Astrocyte of the spinal cord (primary cell): ENCODE measurements around the gene SLC38A4.

Experiments
- DNase-seq: peaks from one replicate; pipeline ENCODE4 v3.0.0; 2011; ENCODE audit warnings: low read depth, low spot score
- H3K4me3 ChIP-seq: 2 replicates; pipeline ENCODE4 v1.5.1; 2011; ENCODE audit warnings: low read depth, mild to moderate bottlenecking, low read length, moderate library complexity
- CTCF ChIP-seq: IDR thresholded peaks from 2 replicates; pipeline ENCODE4 v1.5.1; 2012; ENCODE audit warnings: low read depth, mild to moderate bottlenecking, low read length, inconsistent platforms
- in situ Hi-C: cut with HindIII; loops from 2 replicates; pipeline ENCODE4 v1.10.0; 2017; ENCODE audit warnings: low sequenced_read_pairs

Gene SLC38A4

GRCh38 chr12:46825591-46826414 is at the start of gene SLC38A4:
Gene SLC38A4 (minus strand): TSS chr12:46825997. CDS start chr12:46793071, 32,926 bp downstream.
- peak; percentile 35 for DNase-seq
- TF ChIP-seq CTCF = peak; percentile 27
- in situ Hi-C loops = no loop called here
- H3K4me3 ChIP-seq = peak within 1 kb of the TSS; percentile 33

GRCh38 chr12:46875095-46875494 is 49.3 kb upstream of the SLC38A4 start:
- in situ Hi-C loops = no loop called here
- no peak for TF ChIP-seq CTCF
- DNase-seq = no peak
- H3K4me3 ChIP-seq = no peak overlapping the region

GRCh38 chr12:46874642-46875041 is 48.8 kb upstream of the SLC38A4 start:
- in situ Hi-C loops = no loop called here
- no peak for DNase-seq
- no peak overlapping the region for H3K4me3 ChIP-seq
- TF ChIP-seq CTCF = no peak

GRCh38 chr12:46872135-46872534 is 46.3 kb upstream of the SLC38A4 start:
- in situ Hi-C loops = no loop called here
- no peak for DNase-seq
- no peak for TF ChIP-seq CTCF
- H3K4me3 ChIP-seq = no peak overlapping the region

- no peak for DNase-seq
- in situ Hi-C loops = no loop called here
- TF ChIP-seq CTCF = no peak
- no peak overlapping the region for H3K4me3 ChIP-seq
Observed at GRCh38 chr12:46865311-46865710, 39.5 kb upstream of the SLC38A4 start.

- in situ Hi-C loops = no loop called here
- H3K4me3 ChIP-seq = no peak overlapping the region
- DNase-seq = peak; percentile 9
- no peak for TF ChIP-seq CTCF
Observed at GRCh38 chr12:46858368-46858767, 32.6 kb upstream of the SLC38A4 start.
